Calu3 (cell line): ENCODE results near the gene CACNA2D2. TPM values are rescaled to one million over a fixed set of nuclear protein-coding genes. Genes with fewer than 3 reads are reported as not detected.

Experiments used
- BruUV-seq: library from RNA; stranded (reverse); fragments of 400-500 nt; replicated peaks from 2 replicates; lab custom pipeline; 2021; lab: Mats Ljungman, UMichigan
- CTCF ChIA-PET: fragments of 300-600 bp; sonication (Branson Sonifier 250); formaldehyde crosslinking; loops from one replicate; lab custom pipeline; 2022; ENCODE audit warnings: antibody characterized with exemption; lab: Charles Lee
- DNase-seq: peaks from one replicate; pipeline ENCODE4 v3.0.0; 2022
- H3K27ac Mint-ChIP-seq: one replicate; pipeline ENCODE4 v1.8.0; 2022; ENCODE audit warnings: mixed read lengths; ENCODE audit not compliant: unreplicated experiment
- H3K27me3 Mint-ChIP-seq: one replicate; pipeline ENCODE4 v1.8.0; 2022; ENCODE audit warnings: mixed read lengths; ENCODE audit not compliant: unreplicated experiment
- H3K36me3 Mint-ChIP-seq: one replicate; pipeline ENCODE4 v1.8.0; 2022; ENCODE audit warnings: mild to moderate bottlenecking, moderate library complexity, mixed read lengths; ENCODE audit not compliant: insufficient read depth, unreplicated experiment
- H3K4me1 Mint-ChIP-seq: one replicate; pipeline ENCODE4 v1.8.0; 2022; ENCODE audit warnings: mild to moderate bottlenecking, low read depth, mixed read lengths; ENCODE audit not compliant: unreplicated experiment
- H3K4me3 Mint-ChIP-seq: one replicate; pipeline ENCODE4 v1.8.0; 2022; ENCODE audit warnings: mild to moderate bottlenecking, low read depth, moderate library complexity, mixed read lengths; ENCODE audit not compliant: unreplicated experiment
- H3K9me3 Mint-ChIP-seq: one replicate; pipeline ENCODE4 v1.8.0; 2022; ENCODE audit warnings: low read depth, mixed read lengths; ENCODE audit not compliant: unreplicated experiment
- intact Hi-C: fragments of 100-400 bp; cut with micrococcal nuclease; formaldehyde crosslinking; loops from one replicate; pipeline ENCODE4 v1.10.0; 2022; ENCODE audit not compliant: unreplicated experiment
- total RNA-seq: library from RNA; stranded (reverse); gene quantifications from 2 replicates; pipeline ENCODE4 v1.2.3, GENCODE V29; 2022
- TF ChIP-seq, protein P1 (sequence below): fragments of 200-600 bp; IDR thresholded peaks from one replicate; pipeline ENCODE4 v1.8.0; 2022; ENCODE audit warnings: antibody characterized with exemption; ENCODE audit not compliant: unreplicated experiment

The CACNA2D2 gene
- total RNA-seq, 1 experiment from 2014 or later = 0.12 TPM

DNA sequence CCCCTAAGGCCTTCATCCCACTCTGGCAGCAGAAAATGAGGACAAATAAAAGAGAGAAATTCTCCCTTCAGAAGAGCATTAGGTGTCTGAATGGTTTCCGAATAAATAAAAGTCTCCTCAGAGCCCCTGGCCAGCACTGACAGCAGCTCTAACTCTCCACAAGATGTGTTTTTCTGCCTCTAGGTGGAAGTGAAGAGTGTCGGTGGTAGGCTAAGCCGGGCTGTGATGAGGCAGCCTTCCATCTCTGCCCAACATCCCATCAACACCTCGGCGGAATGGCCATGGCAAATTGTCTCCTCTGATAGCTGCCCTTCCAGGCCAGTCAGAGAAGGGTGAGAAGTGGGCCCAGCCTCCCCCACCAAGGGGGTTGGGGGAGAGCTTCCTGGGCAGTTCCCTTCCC, 6.3 kb upstream of the CACNA2D2 start:
- Mint-ChIP-seq H3K27ac (no peak overlapping the region), H3K4me1 (no peaks in the 10 kb centered on the region), H3K9me3 (no peaks in the 10 kb centered on the region), H3K4me3 (no peak overlapping the region), H3K27me3 (peaks cover 100% of the 10 kb centered on the region), H3K36me3 (no peaks in the 10 kb centered on the region)
- CTCF ChIA-PET = no interaction called here
- no TSS peak for BruUV-seq
- no peak for DNase-seq
- intact Hi-C loops = no loop called here
- TF ChIP-seq, protein P1, sequence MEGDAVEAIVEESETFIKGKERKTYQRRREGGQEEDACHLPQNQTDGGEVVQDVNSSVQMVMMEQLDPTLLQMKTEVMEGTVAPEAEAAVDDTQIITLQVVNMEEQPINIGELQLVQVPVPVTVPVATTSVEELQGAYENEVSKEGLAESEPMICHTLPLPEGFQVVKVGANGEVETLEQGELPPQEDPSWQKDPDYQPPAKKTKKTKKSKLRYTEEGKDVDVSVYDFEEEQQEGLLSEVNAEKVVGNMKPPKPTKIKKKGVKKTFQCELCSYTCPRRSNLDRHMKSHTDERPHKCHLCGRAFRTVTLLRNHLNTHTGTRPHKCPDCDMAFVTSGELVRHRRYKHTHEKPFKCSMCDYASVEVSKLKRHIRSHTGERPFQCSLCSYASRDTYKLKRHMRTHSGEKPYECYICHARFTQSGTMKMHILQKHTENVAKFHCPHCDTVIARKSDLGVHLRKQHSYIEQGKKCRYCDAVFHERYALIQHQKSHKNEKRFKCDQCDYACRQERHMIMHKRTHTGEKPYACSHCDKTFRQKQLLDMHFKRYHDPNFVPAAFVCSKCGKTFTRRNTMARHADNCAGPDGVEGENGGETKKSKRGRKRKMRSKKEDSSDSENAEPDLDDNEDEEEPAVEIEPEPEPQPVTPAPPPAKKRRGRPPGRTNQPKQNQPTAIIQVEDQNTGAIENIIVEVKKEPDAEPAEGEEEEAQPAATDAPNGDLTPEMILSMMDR = no peak

DNA sequence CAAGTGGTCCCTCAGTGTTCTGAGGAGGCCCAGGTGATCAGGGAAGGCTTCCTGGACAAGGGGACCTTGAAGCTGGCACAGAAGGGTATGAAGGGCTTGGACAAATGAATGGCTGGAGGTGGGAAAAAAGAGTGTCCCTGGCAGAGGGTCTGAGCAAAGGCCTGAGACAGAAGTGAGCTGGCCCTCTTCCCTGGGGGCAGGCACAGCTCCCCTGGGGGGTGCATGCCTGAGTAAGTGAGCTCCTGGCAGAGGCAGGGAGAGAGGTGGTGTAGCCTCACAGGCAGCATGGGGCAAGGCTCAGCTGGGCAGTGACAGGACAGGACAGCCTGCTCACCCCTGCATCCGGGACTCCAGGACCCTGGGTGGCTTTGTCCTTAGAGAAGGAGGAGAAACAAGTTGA, 5.4 kb upstream of the CACNA2D2 start:
- no peak overlapping the region for H3K4me3 Mint-ChIP-seq
- peaks cover 96% of the 10 kb centered on the region for H3K27me3 Mint-ChIP-seq
- H3K27ac Mint-ChIP-seq = no peak overlapping the region
- no TSS peak for BruUV-seq
- H3K4me1 Mint-ChIP-seq = no peaks in the 10 kb centered on the region
- intact Hi-C loops = no loop called here
- no peak for DNase-seq
- no peaks in the 10 kb centered on the region for H3K9me3 Mint-ChIP-seq
- H3K36me3 Mint-ChIP-seq = no peaks in the 10 kb centered on the region
- CTCF ChIA-PET = no interaction called here
- TF ChIP-seq, protein P1 = no peak

DNA sequence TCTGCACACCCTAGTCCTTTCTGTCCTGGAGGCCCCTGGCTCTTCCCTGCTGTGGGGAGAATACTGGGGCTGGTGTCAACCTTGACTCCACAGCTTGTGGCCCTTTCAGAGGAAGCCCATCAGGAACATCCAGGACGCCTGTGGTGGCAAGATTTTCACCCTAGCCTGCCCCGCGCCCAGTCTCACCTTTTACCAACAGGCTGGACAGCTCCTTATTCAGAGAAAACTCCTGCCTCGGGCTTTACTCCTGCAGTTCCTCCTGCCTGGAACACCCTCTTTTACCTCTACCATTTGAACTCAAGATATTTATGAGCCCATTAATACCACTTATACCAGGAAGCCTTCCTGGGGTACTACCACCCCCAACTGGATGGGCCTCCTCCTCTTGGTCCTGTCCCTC, 2.7 kb upstream of the CACNA2D2 start:
- Mint-ChIP-seq H3K9me3 (no peaks in the 10 kb centered on the region), H3K27me3 (peaks cover 89% of the 10 kb centered on the region), H3K4me3 (no peak overlapping the region), H3K36me3 (no peaks in the 10 kb centered on the region), H3K4me1 (no peaks in the 10 kb centered on the region), H3K27ac (no peak overlapping the region)
- no TSS peak for BruUV-seq
- TF ChIP-seq, protein P1 = no peak
- DNase-seq = no peak
- intact Hi-C loops = no loop called here
- CTCF ChIA-PET = no interaction called here

- TF ChIP-seq, protein P1 = no peak
- Mint-ChIP-seq H3K27ac (no peak overlapping the region), H3K27me3 (peaks cover 89% of the 10 kb centered on the region), H3K4me3 (no peak overlapping the region), H3K4me1 (no peaks in the 10 kb centered on the region), H3K36me3 (no peaks in the 10 kb centered on the region), H3K9me3 (no peaks in the 10 kb centered on the region)
- intact Hi-C loops = no loop called here
- BruUV-seq = no TSS peak
- CTCF ChIA-PET = no interaction called here
- DNase-seq = no peak
Measured at GRCh38 chr3:50504681-50505080, 1.2 kb upstream of the CACNA2D2 start.
